ENCODE measurements around the gene MKS1.

Gene MKS1

DNA sequence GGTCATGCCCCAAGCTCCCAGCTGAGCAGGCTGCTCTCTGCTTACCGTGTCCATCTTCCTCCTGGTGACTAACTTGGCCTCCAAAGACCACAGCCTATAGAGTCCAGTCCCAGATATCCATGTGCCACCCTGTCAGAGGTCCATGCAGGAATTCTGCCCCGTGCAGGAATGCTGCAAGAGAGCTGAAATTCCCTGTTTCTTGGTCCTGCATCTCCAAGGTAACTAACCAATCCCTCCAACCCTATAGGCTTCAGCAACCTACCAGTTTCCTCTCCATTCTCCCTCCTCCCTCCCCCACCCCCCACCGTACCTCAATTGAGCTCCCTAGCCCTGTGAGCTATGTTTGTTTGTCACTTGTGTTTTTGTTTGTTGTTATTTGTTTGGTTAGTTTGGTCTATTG is 9.6 kb upstream of the MKS1 start:
- H3K4me3 ChIP-seq (replicated peaks in 1 of 2; ENCODE audit: low read depth in 2 of 2, low read length in 2 of 2): no peak overlapping the region
- no peak for DNase-seq (ENCODE audit: low read depth in 2 of 2)
- TF ChIP-seq, protein P1, sequence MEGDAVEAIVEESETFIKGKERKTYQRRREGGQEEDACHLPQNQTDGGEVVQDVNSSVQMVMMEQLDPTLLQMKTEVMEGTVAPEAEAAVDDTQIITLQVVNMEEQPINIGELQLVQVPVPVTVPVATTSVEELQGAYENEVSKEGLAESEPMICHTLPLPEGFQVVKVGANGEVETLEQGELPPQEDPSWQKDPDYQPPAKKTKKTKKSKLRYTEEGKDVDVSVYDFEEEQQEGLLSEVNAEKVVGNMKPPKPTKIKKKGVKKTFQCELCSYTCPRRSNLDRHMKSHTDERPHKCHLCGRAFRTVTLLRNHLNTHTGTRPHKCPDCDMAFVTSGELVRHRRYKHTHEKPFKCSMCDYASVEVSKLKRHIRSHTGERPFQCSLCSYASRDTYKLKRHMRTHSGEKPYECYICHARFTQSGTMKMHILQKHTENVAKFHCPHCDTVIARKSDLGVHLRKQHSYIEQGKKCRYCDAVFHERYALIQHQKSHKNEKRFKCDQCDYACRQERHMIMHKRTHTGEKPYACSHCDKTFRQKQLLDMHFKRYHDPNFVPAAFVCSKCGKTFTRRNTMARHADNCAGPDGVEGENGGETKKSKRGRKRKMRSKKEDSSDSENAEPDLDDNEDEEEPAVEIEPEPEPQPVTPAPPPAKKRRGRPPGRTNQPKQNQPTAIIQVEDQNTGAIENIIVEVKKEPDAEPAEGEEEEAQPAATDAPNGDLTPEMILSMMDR (IDR thresholded peaks at IDR 0.05; ENCODE audit: low read depth, low read length): no peak

DNA sequence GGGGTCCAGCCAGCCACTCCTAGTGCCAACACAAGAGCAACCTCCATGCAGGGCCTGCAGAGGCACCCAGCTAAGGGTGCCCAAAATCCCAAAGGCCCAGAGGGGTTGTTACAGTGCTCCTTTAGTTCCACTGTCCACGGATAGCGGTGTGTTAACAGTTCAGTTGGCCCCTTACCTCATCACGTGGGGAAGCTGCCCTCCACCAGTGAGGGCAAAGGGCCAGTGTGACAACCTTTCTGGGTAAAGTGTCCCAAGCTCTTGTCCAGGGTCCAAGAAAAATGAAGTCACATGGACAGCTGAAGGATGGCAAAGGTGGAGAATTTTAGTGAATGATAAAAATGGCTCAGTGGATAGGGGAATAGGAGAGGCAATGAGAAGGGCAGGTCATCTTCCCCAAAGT is 8.7 kb upstream of the MKS1 start:
- TF ChIP-seq, protein P1 (IDR thresholded peaks at IDR 0.05; ENCODE audit: low read depth, low read length): no peak
- H3K4me3 ChIP-seq (replicated peaks in 1 of 2; ENCODE audit: low read depth in 2 of 2, low read length in 2 of 2): no peak overlapping the region
- DNase-seq (ENCODE audit: low read depth in 2 of 2): no peak

DNA sequence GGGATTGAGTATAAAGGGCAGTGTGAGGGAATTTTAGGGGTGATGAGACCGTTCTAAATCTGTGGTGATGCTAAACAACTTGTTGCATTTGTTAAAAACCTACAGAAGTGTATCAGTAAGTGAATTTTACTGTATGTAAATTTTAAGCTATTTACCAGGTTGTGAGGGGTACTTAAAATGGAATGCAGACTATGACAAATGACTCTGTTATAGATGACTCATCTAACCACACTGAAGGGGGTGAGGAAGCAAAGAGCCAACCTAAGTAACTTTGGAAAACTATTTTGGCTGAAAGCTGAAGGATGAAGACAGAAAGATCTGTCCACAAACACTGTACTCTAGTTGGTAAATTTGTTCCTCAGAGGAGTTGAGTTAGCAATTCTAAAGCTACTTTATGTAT is 5.3 kb upstream of the MKS1 start:
- DNase-seq (ENCODE audit: low read depth in 2 of 2): peak; percentile 48 to 75
- TF ChIP-seq, protein P1 (IDR thresholded peaks at IDR 0.05; ENCODE audit: low read depth, low read length): no peak
- H3K4me3 ChIP-seq (replicated peaks in 1 of 2; ENCODE audit: low read depth in 2 of 2, low read length in 2 of 2): no peak overlapping the region

DNA sequence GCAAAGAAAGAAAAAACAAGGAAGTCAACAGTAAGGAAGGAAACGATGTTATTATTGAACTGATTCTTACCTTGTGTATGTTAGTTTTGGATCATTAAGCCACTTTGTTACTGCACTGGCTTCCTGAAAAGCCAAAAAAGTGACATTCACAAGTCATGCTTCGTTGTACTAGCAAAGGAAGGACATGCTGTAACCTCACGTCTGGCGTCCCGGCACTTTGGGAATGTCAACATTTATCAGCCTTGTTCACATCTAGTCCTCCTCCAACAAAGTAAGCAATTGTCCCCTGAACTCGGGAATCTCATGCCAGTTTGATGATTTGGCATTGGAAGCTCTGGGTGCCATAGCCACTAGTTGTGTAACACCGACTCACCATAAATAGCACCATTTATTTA is 731 bp upstream of the MKS1 start:
- H3K4me3 ChIP-seq (replicated peaks in 1 of 2; ENCODE audit: low read depth in 2 of 2, low read length in 2 of 2): no peak overlapping the region
- TF ChIP-seq, protein P1 (IDR thresholded peaks at IDR 0.05; ENCODE audit: low read depth, low read length): no peak
- no peak for DNase-seq (ENCODE audit: low read depth in 2 of 2)

DNA sequence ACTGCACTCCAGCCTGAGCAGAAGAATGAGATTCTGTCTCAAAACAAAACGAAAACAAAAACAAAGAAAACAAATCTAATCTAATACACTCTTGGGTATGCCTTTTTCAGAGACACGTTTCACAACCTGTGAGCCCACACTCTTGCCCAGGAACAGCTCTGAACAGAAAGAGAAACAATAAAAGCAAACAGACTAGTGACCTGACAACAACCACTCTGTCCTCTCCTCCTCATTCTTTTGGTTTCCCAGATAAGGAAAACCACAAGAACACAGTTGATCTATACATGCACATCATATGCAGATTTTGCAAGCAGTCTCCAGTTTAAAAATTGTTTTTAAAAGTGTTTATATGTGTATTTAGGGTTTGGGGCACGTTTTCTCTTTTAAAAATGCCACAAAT is 1.3 kb downstream of the MKS1 start:
- TF ChIP-seq, protein P1 (IDR thresholded peaks at IDR 0.05; ENCODE audit: low read depth, low read length): no peak
- DNase-seq (ENCODE audit: low read depth in 2 of 2): no peak
- H3K4me3 ChIP-seq (replicated peaks in 1 of 2; ENCODE audit: low read depth in 2 of 2, low read length in 2 of 2): no peak overlapping the region

GRCh38 chr17:58215685-58216084 is 3.4 kb downstream of the MKS1 start:
- TF ChIP-seq, protein P1 (IDR thresholded peaks at IDR 0.05; ENCODE audit: low read depth, low read length): no peak
- DNase-seq (ENCODE audit: low read depth in 2 of 2): no peak
- H3K4me3 ChIP-seq (replicated peaks in 1 of 2; ENCODE audit: low read depth in 2 of 2, low read length in 2 of 2): no peak overlapping the region

DNA sequence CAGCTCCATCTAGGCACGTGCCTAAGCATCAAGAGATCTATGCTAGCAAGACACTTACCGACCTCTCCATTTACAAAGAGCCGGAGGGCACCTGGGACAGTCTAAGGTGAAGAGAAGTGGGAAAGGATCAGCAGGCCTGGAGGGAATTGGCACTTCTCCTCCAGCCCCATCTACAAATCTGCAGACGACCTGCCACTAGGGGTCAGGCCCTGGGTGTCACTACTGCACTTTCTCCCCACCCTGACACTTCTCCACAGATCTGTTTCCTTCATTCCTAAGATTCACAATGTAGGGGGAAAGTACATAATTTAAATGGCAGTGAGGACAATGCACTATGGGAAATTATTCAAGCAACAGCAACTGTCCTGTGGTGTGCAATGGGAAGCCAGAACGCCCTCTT is 8.1 kb downstream of the MKS1 start:
- no peak overlapping the region for H3K4me3 ChIP-seq (replicated peaks in 1 of 2; ENCODE audit: low read depth in 2 of 2, low read length in 2 of 2)
- DNase-seq (ENCODE audit: low read depth in 2 of 2): no peak
- TF ChIP-seq, protein P1 (IDR thresholded peaks at IDR 0.05; ENCODE audit: low read depth, low read length): peak; percentile 4

All from cardiac fibroblast (primary cell).